ENCODE measurements around the gene HEXB. TPM values are rescaled to one million over a fixed set of nuclear protein-coding genes. Genes with fewer than 3 reads are reported as not detected.

HEXB gene
- total RNA-seq, 1 experiment from 2014 or later, result 248 TPM

- no peak for DNase-seq (ENCODE audit: low read depth, low spot score)
- BruUV-seq (replicated peaks), result no TSS peak
- no peaks in the 10 kb centered on the region; the same call in 1 of the 2 replicates for H3K27me3 ChIP-seq (ENCODE audit: control insufficient read depth, insufficient read depth, low read length)
- no peaks in the 10 kb centered on the region; the same call in 1 of the 2 replicates for H3K9me3 ChIP-seq (ENCODE audit: control insufficient read depth, insufficient read depth, low read depth, low read length)
- no peaks in the 10 kb centered on the region for H3K4me1 ChIP-seq (ENCODE audit: control insufficient read depth, insufficient read depth, low read length)
- in situ Hi-C loops (cut with HindIII; ENCODE audit: low pct_unique_long_range_greater_than_20kb, low sequenced_read_pairs) (no loop called here), intact Hi-C loops (cut with micrococcal nuclease; ENCODE audit: unreplicated experiment) (no loop called here)
- POLR2A ChIA-PET, result no interaction called here
- no peak for ATAC-seq
- H3K4me3 ChIP-seq (ENCODE audit: low read depth in 2 of 2, low read length in 2 of 2), result no peak overlapping the region
- no peaks in the 10 kb centered on the region for H3K36me3 ChIP-seq (ENCODE audit: control insufficient read depth, insufficient read depth, low read length)
- TF ChIP-seq SIN3A (IDR thresholded peaks at IDR 0.05; ENCODE audit: borderline replicate concordance, insufficient read depth, low read depth, low read length), result no peak
- no peak for TF ChIP-seq TCF7L2 (IDR thresholded peaks at IDR 0.05; ENCODE audit: low read depth, low read length)
- TF ChIP-seq REST (IDR thresholded peaks at IDR 0.05; ENCODE audit: insufficient read depth in 1 of 2, low read depth in 2 of 2, low read length in 1 of 2), result no peak
- TF ChIP-seq CTCF (IDR thresholded peaks at IDR 0.05), result no peak
- TF ChIP-seq POLR2AphosphoS5 (IDR thresholded peaks at IDR 0.05; ENCODE audit: low read depth, low read length), result no peak
- CTCF ChIA-PET, result no interaction called here
- no peak overlapping the region for H3K27ac ChIP-seq (ENCODE audit: low read length)
These were observed 14.5 kb upstream of the HEXB start for GRCh38 chr5:74670396-74671038.

- CTCF ChIA-PET, result no interaction called here
These were observed 12.7 kb upstream of the HEXB start for GRCh38 chr5:74672215-74672877.

More at GRCh38 chr5:74672215-74672877, 12.7 kb upstream of the HEXB start:
- Histone ChIP-seq H3K9me3 (ENCODE audit: control insufficient read depth, insufficient read depth, low read depth, low read length) (no peaks in the 10 kb centered on the region; the same call in 1 of the 2 replicates), H3K4me3 (ENCODE audit: low read depth in 2 of 2, low read length in 2 of 2) (no peak overlapping the region), H3K27me3 (ENCODE audit: control insufficient read depth, insufficient read depth, low read length) (no peaks in the 10 kb centered on the region), H3K27ac (ENCODE audit: low read length) (no peak overlapping the region), H3K4me1 (ENCODE audit: control insufficient read depth, insufficient read depth, low read length) (no peaks in the 10 kb centered on the region), H3K36me3 (ENCODE audit: control insufficient read depth, insufficient read depth, low read length) (no peaks in the 10 kb centered on the region)
- intact Hi-C loops (cut with micrococcal nuclease; ENCODE audit: unreplicated experiment), result no loop called here
- ATAC-seq (no peak), DNase-seq (ENCODE audit: low read depth, low spot score) (no peak)
- POLR2A ChIA-PET, result no interaction called here
- BruUV-seq (replicated peaks), result no TSS peak
- no peak for TF ChIP-seq CTCF (IDR thresholded peaks at IDR 0.05)
- no peak for TF ChIP-seq POLR2AphosphoS5 (IDR thresholded peaks at IDR 0.05; ENCODE audit: low read depth, low read length)
- no peak for TF ChIP-seq TCF7L2 (IDR thresholded peaks at IDR 0.05; ENCODE audit: low read depth, low read length)
- TF ChIP-seq REST (IDR thresholded peaks at IDR 0.05; ENCODE audit: insufficient read depth in 1 of 2, low read depth in 2 of 2, low read length in 1 of 2), result no peak
- no peak for TF ChIP-seq SIN3A (IDR thresholded peaks at IDR 0.05; ENCODE audit: borderline replicate concordance, insufficient read depth, low read depth, low read length)
- in situ Hi-C loops (cut with HindIII; ENCODE audit: low pct_unique_long_range_greater_than_20kb, low sequenced_read_pairs), result no loop called here

Measured in Panc1 (cell line).